B cell (primary cell): ENCODE measurements around the gene LIN52. TPM values are rescaled to one million over a fixed set of nuclear protein-coding genes. Genes with fewer than 3 reads are reported as not detected.

Experiments used
- ATAC-seq: fragments of 200-7000 bp; cut with Tn5 transposase; one replicate; pipeline ENCODE4 v1.10.0; 2021; ENCODE audit warnings: low read depth, mild to moderate bottlenecking, moderate number of reproducible peaks, moderate library complexity
- CTCF ChIA-PET: fragments of 350-600 bp; sonication (Branson Sonifier 250); formaldehyde crosslinking; loops from one replicate; lab custom pipeline; 2021; ENCODE audit warnings: antibody characterized with exemption, inconsistent platforms; lab: Charles Lee
- POLR2A ChIA-PET: fragments of 350-600 bp; sonication (Branson Sonifier 250); formaldehyde crosslinking; loops from one replicate; lab custom pipeline; 2021; ENCODE audit warnings: antibody characterized with exemption; lab: Charles Lee
- DNase-seq: peaks from one replicate; pipeline ENCODE4 v3.0.0; 2013
- H2AFZ ChIP-seq: 2 replicates; pipeline ENCODE4 v1.6.1; 2012; ENCODE audit warnings: mild to moderate bottlenecking, low read depth, low read length; ENCODE audit not compliant: insufficient read depth, poor library complexity, severe bottlenecking
- H3K27ac ChIP-seq, 2 donors: 1 replicate in 1 of 2; 2 replicates in 1 of 2; pipeline ENCODE4 v1.5.1; 2012 to 2013; ENCODE audit warnings: low read length in 2 of 2, mild to moderate bottlenecking in 2 of 2, moderate library complexity in 1 of 2
- H3K27me3 ChIP-seq, 4 experiments: fragments of 200-600 bp in 1 of 4; sonication (generic) in 1 of 4; replicated peaks in 1 of 4; 1 replicate in 2 of 4; 2 replicates in 2 of 4; pipeline versions ENCODE4 v1.6.1 to v1.7.0; 2013 to 2016; ENCODE audit warnings: low read length in 3 of 4, mild to moderate bottlenecking in 2 of 4, mixed read lengths in 1 of 4, moderate library complexity in 1 of 4; ENCODE audit not compliant: insufficient read depth in 4 of 4, control insufficient read depth in 3 of 4; ENCODE audit errors: control extremely low read depth in 1 of 4
- H3K36me3 ChIP-seq, 2 experiments: replicated peaks in 1 of 2; 1 replicate in 1 of 2; 2 replicates in 1 of 2; pipeline versions ENCODE4 v1.6.1 to v1.7.1; 2013; ENCODE audit warnings: low read length in 1 of 2; ENCODE audit not compliant: insufficient read depth in 2 of 2, control insufficient read depth in 1 of 2; ENCODE audit errors: control extremely low read depth in 1 of 2, extremely low read depth in 1 of 2
- H3K4me1 ChIP-seq, 2 donors: fragments of 200-600 bp in 1 of 2; sonication (generic) in 1 of 2; 1 replicate in 1 of 2; 2 replicates in 1 of 2; pipeline versions ENCODE4 v1.5.1 to v1.6.1; 2013 to 2017; ENCODE audit warnings: low read length in 2 of 2; ENCODE audit not compliant: control insufficient read depth in 2 of 2, insufficient read depth in 2 of 2
- H3K4me2 ChIP-seq: replicated peaks from 2 replicates; pipeline ENCODE3; 2012; ENCODE audit warnings: mild to moderate bottlenecking, low read depth, low read length; ENCODE audit not compliant: poor library complexity, severe bottlenecking
- H3K4me3 ChIP-seq, 5 experiments: fragments of 200-600 bp in 1 of 5; sonication (generic) in 1 of 5; 1 replicate in 3 of 5; 2 replicates in 2 of 5; pipeline versions ENCODE4 v1.5.1 to v1.7.0; 2011 to 2016; ENCODE audit warnings: low read length in 4 of 5, mild to moderate bottlenecking in 4 of 5, low read depth in 2 of 5, control low read depth in 1 of 5, moderate library complexity in 1 of 5; ENCODE audit not compliant: insufficient read depth in 1 of 5; ENCODE audit errors: control extremely low read depth in 1 of 5, extremely low read depth in 1 of 5
- H3K79me2 ChIP-seq: fragments of 200-600 bp; sonication (generic); one replicate; pipeline ENCODE4 v1.6.0; 2016; ENCODE audit warnings: low read length; ENCODE audit not compliant: control insufficient read depth, insufficient read depth
- H3K9ac ChIP-seq: fragments of 200-600 bp; sonication (generic); 2 replicates; pipeline ENCODE4 v1.6.1; 2017; ENCODE audit warnings: mild to moderate bottlenecking, low read length, moderate library complexity
- H3K9me3 ChIP-seq, 3 donors: one replicate each; pipeline versions ENCODE4 v1.6.1 to v1.7.1; 2013; ENCODE audit warnings: low read length in 2 of 3; ENCODE audit not compliant: control insufficient read depth in 2 of 3, insufficient read depth in 1 of 3; ENCODE audit errors: control extremely low read depth in 1 of 3
- H4K20me1 ChIP-seq: 2 replicates; pipeline ENCODE4 v1.6.0; 2012; ENCODE audit warnings: mild to moderate bottlenecking, low read length; ENCODE audit not compliant: insufficient read depth, control insufficient read depth, poor library complexity, severe bottlenecking
- H3K27ac Mint-ChIP-seq: one replicate; pipeline ENCODE4 v1.8.0; 2021; ENCODE audit warnings: mixed read lengths
- H3K27me3 Mint-ChIP-seq: one replicate; pipeline ENCODE4 v1.8.0; 2021; ENCODE audit warnings: mixed read lengths
- H3K4me1 Mint-ChIP-seq: one replicate; pipeline ENCODE4 v1.8.0; 2021; ENCODE audit warnings: mixed read lengths
- H3K4me3 Mint-ChIP-seq: one replicate; pipeline ENCODE4 v1.8.0; 2021; ENCODE audit warnings: mixed read lengths
- H3K9me3 Mint-ChIP-seq: one replicate; pipeline ENCODE4 v1.8.0; 2022; ENCODE audit warnings: mixed read lengths; ENCODE audit not compliant: insufficient read depth
- EZH2 ChIP-seq: IDR thresholded peaks from 2 replicates; pipeline ENCODE4 v1.6.1; 2012; ENCODE audit warnings: borderline replicate concordance, low read depth, mild to moderate bottlenecking, moderate library complexity, low read length; ENCODE audit not compliant: insufficient read depth, poor library complexity, severe bottlenecking
- WGBS: methylation state at CpG from one replicate; pipeline ENCODE4 v1.1.5; 2013; ENCODE audit warnings: missing lambda C conversion rate; ENCODE audit not compliant: insufficient coverage; 5-methylcytosine and 5-hydroxymethylcytosine counted together
- intact Hi-C: fragments of 100-400 bp; cut with micrococcal nuclease; formaldehyde crosslinking; loops from one replicate; pipeline ENCODE4 v1.10.0; 2022
- polyA plus RNA-seq: library from polyadenylated mRNA; depleted of rRNA; stranded (reverse); fragments of >200 nt; gene quantifications from 2 replicates; pipeline ENCODE4 v1.2.3, GENCODE V29; 2012
- total RNA-seq, 2 donors: library from RNA; stranded (reverse); fragments of 120-200 nt in 1 of 2; gene quantifications; 1 replicate in 1 of 2; 2 replicates in 1 of 2; pipeline versions ENCODE4 v1.2.3 to v1.2.4, GENCODE V29; 2013 to 2022
- TF ChIP-seq, protein P1 (sequence below): fragments of 200-600 bp; IDR thresholded peaks from one replicate; pipeline ENCODE4 v1.8.0; 2022; ENCODE audit warnings: antibody characterized with exemption, mild to moderate bottlenecking

Gene LIN52
- total and polyA plus RNA-seq, 2 donors (not counting 1 experiment from before 2014, with no cell fraction given) = 3.9 to 13.1 TPM

DNA sequence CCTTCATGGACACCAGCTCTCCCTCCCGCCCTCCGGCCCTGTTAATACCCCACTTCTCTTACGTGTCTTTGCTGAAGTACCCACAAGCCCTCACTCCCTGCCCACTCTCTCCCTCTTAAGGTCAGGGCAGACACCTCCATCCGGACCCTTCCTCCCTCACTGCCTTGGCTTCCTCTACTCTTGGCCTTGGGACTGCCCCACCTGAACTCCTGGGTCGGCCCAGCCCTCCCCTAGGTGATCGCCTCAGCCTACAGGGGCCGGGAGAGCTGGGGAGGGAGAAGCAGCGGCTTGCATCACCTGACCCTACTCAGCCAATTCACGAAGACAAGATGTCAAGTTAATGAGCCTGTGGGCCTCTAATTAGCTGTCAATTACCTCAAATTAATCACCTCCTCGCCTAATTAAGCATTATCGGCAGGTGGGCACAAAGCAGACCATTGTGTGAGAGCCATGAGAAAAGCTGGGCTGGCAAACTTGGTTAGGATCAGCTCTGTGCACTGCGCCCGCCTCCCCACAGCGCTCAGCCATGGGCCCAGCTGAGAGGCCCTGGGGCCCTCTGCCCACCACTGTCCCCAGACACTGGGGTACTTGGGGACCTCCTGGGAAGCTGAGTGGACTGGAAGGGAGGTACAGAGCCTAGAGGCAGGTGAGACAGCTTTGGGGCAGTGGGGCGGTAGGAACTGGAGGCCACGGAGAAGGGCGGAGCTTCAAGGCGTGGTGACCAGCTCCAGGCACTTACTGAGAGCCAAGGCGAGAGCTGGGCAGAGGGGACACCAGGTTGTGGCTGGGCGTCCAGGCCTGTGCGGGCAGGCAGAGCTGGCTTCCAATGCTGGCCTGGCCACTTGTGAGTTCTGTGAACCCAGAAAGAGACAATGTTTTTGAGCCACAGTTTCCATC, 129.4 kb downstream of the LIN52 start:
- ATAC-seq = no peak

More for the DNA sequence above, 129.4 kb downstream of the LIN52 start:
- Histone ChIP-seq H4K20me1 (no peaks in the 10 kb centered on the region), H3K36me3 (no peaks in the 10 kb centered on the region), H3K79me2 (no peaks in the 10 kb centered on the region), H3K27me3 (peaks cover 0 to 13% (median 6%) of the 10 kb centered on the region in 4 experiments), H3K4me3 (no peak overlapping the region), H3K4me2 (no peak overlapping the region), H2AFZ (no peak overlapping the region), H3K4me1 (peaks cover 5 to 7% of the 10 kb centered on the region in 2 donors), H3K9me3 (peaks cover 0 to 9% (median 0%) of the 10 kb centered on the region in 3 donors), H3K9ac (no peak overlapping the region), H3K27ac (no peak overlapping the region)
- TF ChIP-seq, protein P1, sequence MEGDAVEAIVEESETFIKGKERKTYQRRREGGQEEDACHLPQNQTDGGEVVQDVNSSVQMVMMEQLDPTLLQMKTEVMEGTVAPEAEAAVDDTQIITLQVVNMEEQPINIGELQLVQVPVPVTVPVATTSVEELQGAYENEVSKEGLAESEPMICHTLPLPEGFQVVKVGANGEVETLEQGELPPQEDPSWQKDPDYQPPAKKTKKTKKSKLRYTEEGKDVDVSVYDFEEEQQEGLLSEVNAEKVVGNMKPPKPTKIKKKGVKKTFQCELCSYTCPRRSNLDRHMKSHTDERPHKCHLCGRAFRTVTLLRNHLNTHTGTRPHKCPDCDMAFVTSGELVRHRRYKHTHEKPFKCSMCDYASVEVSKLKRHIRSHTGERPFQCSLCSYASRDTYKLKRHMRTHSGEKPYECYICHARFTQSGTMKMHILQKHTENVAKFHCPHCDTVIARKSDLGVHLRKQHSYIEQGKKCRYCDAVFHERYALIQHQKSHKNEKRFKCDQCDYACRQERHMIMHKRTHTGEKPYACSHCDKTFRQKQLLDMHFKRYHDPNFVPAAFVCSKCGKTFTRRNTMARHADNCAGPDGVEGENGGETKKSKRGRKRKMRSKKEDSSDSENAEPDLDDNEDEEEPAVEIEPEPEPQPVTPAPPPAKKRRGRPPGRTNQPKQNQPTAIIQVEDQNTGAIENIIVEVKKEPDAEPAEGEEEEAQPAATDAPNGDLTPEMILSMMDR = no peak
- no peak for TF ChIP-seq EZH2
- Mint-ChIP-seq H3K4me3 (no peak overlapping the region), H3K27ac (no peak overlapping the region), H3K27me3 (peaks cover 28% of the 10 kb centered on the region), H3K4me1 (peaks cover 2% of the 10 kb centered on the region), H3K9me3 (no peaks in the 10 kb centered on the region)
- intact Hi-C loops = no loop called here
- ChIA-PET POLR2A (no interaction called here), CTCF (interaction anchor here (1.1 to 1.3 kb wide), 3 partner anchors 37 to 102 kb away, joined by 3 read pairs; no protein-coding TSS in a partner anchor)
- WGBS = 91% methylated on average over 19 of the region's 21 CpGs
- DNase-seq = no peak
